SK-N-MC (cell line): Measurements from ENCODE around the gene RNF112.

ENCODE experiments used
- DNase-seq: peaks from one replicate; pipeline ENCODE4 v3.0.0-alpha.2; 2011; ENCODE audit warnings: low read depth, low spot score
- H3K27ac ChIP-seq: fragments of 200-600 bp; sonication (generic); 2 replicates; pipeline ENCODE4 v1.5.1; 2016; ENCODE audit warnings: mixed run types
- H3K36me3 ChIP-seq: fragments of 200-600 bp; sonication (generic); 2 replicates; pipeline ENCODE4 v1.6.1; 2017; ENCODE audit warnings: antibody characterized with exemption, low read length, mixed read lengths; ENCODE audit not compliant: insufficient read depth
- H3K4me3 ChIP-seq: fragments of 200-600 bp; sonication (generic); 2 replicates; pipeline ENCODE4 v1.5.1; 2016
- H3K9ac ChIP-seq: fragments of 200-600 bp; sonication (generic); 2 replicates; pipeline ENCODE4 v1.8.0; 2017; ENCODE audit warnings: mixed run types, mixed read lengths; ENCODE audit not compliant: insufficient read length
- H3K9me3 ChIP-seq: fragments of 200-600 bp; sonication (generic); 2 replicates; pipeline ENCODE4 v1.6.1; 2017; ENCODE audit warnings: low read depth, mild to moderate bottlenecking, antibody characterized with exemption, low read length, moderate library complexity, mixed read lengths
- EZH2 ChIP-seq: fragments of 200-600 bp; sonication (generic); IDR thresholded peaks from one replicate; pipeline ENCODE4 v1.6.1; 2017; ENCODE audit warnings: antibody characterized with exemption
- FOXP2 ChIP-seq: optimal IDR thresholded peaks from 2 replicates; pipeline ENCODE3; 2011; ENCODE audit warnings: mild to moderate bottlenecking, moderate library complexity; ENCODE audit not compliant: insufficient read depth; ENCODE audit errors: extremely low read length, control extremely low read depth
- POLR2AphosphoS5 ChIP-seq: IDR thresholded peaks from 2 replicates; pipeline ENCODE4 v1.6.1; 2012; ENCODE audit warnings: mild to moderate bottlenecking, low read depth, low read length, borderline replicate concordance

Gene RNF112

DNA sequence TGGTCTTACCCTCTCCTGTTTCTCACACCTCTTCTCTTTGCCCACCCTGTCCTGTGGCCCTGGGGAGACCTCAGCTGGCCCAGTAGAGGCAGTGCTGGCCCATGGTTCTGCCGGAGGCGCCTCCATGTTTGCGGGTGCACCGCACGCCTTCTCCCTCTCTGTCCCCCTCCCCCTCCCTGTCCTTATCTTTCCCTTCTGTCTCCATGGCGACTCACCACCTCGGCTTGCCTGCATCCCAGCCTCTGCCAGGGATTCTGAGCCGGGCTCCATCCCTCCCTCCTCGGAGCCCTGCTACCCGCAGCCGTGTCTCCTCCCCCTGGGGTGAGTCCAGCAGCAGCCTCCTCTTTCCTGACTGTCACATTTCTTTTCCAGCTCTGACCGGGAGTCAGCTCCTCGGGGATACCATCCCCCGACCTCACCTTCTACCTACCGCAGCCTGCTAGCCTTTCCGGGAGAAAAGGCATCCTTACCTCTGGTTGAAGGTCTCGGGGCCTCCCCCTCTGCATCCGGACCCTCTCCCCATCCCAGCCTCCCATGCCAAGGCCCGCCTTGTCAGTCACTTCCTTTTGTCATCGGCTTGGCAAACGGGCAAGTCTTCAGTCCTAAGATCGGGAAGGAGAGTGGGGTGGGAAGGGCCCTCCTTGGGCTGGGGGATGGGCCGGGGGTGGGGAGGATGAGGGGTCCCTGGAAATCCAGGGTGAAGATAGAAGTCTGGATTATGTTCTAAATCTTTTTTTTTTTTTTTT lies at the start of gene RNF112:
Gene RNF112 (plus strand): TSS at position 358 of the 746 bp plus-strand sequence. CDS start 177 bp downstream, at position 535.
- TF ChIP-seq EZH2, result no peak
- TF ChIP-seq POLR2AphosphoS5, result no peak
- TF ChIP-seq FOXP2, result no peak
- DNase-seq, result no peak
- Histone ChIP-seq H3K9ac (no peak within 1 kb of the TSS), H3K36me3 (no peaks in the 10 kb centered on the region), H3K27ac (no peak within 1 kb of the TSS), H3K9me3 (no peaks in the 10 kb centered on the region), H3K4me3 (no peak within 1 kb of the TSS)

GRCh38 chr17:19361326-19361725 lies 49.7 kb upstream of the RNF112 start:
- Histone ChIP-seq H3K4me3 (no peak overlapping the region), H3K27ac (no peak overlapping the region), H3K36me3 (no peaks in the 10 kb centered on the region), H3K9ac (peak overlapping the region; percentile 76), H3K9me3 (no peaks in the 10 kb centered on the region)
- TF ChIP-seq FOXP2, result no peak
- DNase-seq, result no peak

GRCh38 chr17:19361944-19362276 lies 49.1 kb upstream of the RNF112 start:
- no peaks in the 10 kb centered on the region for H3K36me3 ChIP-seq
- H3K4me3 ChIP-seq, result peak overlapping the region; percentile 97
- H3K27ac ChIP-seq, result no peak overlapping the region
- DNase-seq, result no peak
- H3K9me3 ChIP-seq, result no peaks in the 10 kb centered on the region
- TF ChIP-seq EZH2 (no peak), FOXP2 (no peak), POLR2AphosphoS5 (no peak)
- peak overlapping the region; percentile 76 for H3K9ac ChIP-seq

DNA sequence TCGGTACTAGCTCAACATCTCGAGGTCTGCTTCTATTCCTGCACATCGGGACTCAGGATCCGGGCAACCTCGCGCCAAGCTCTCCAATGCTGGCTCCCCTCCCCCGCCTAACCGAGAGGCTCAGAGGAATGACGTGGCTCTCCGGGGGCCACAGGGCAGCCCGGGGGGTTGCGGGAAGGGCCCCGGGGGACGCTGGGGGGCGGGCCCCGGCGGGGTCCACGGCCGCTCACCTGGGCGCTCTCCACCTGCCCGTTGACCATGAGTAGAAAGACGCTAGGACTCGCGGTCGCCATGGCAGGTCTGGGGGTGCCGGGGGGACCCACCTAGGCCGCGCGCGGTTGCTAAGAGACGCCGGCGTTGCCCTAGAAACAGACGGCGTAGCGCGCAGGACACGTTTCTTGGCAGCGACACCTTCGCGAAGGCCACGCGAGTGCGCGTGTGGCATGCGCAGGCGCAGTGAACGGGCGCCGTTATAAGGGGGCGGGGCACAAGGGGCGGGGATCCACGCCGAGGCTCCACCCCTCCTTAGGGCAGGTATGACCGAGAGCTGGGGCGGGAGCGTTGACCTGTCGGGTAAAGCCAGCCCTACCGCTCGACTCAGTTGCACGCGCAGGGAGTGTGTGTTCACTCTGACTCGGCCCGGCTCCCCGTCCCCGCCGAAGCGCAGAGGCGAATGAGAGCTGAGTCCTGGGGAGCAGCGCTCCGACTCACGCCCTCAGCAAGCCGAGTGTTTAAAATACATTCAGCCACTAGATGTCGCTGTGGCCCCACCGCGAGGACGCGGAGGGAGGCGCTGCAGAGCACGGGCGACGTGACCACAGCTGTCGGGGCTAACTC lies 48.5 kb upstream of the RNF112 start, which contains the start of gene B9D1:
Gene B9D1 (minus strand): TSS at position 447 of the 837 bp plus-strand sequence. CDS start 154 bp downstream, at position 293.
- Histone ChIP-seq H3K36me3 (no peaks in the 10 kb centered on the region), H3K27ac (no peak within 1 kb of the TSS), H3K9ac (peak within 1 kb of the TSS; percentile 76), H3K4me3 (peak within 1 kb of the TSS; percentile 97), H3K9me3 (no peaks in the 10 kb centered on the region)
- TF ChIP-seq POLR2AphosphoS5, result peak; percentile 16; the same call in 1 of the 2 replicates
- no peak for TF ChIP-seq FOXP2
- peak; percentile 28 for DNase-seq

- TF ChIP-seq FOXP2 (no peak), POLR2AphosphoS5 (no peak), EZH2 (no peak)
- Histone ChIP-seq H3K9me3 (no peaks in the 10 kb centered on the region), H3K36me3 (no peaks in the 10 kb centered on the region), H3K9ac (no peak overlapping the region), H3K27ac (no peak overlapping the region), H3K4me3 (peak overlapping the region; percentile 97)
- DNase-seq, result no peak
These were observed 48.0 kb upstream of the RNF112 start for GRCh38 chr17:19363114-19363438.

- no peak overlapping the region for H3K27ac ChIP-seq
- H3K9me3 ChIP-seq, result no peaks in the 10 kb centered on the region
- H3K9ac ChIP-seq, result no peak overlapping the region
- DNase-seq, result no peak
- peak overlapping the region; percentile 97 for H3K4me3 ChIP-seq
- no peak for TF ChIP-seq EZH2
- no peak for TF ChIP-seq POLR2AphosphoS5
- TF ChIP-seq FOXP2, result no peak
- H3K36me3 ChIP-seq, result no peaks in the 10 kb centered on the region
These were observed 47.5 kb upstream of the RNF112 start for GRCh38 chr17:19363460-19364035.

DNA sequence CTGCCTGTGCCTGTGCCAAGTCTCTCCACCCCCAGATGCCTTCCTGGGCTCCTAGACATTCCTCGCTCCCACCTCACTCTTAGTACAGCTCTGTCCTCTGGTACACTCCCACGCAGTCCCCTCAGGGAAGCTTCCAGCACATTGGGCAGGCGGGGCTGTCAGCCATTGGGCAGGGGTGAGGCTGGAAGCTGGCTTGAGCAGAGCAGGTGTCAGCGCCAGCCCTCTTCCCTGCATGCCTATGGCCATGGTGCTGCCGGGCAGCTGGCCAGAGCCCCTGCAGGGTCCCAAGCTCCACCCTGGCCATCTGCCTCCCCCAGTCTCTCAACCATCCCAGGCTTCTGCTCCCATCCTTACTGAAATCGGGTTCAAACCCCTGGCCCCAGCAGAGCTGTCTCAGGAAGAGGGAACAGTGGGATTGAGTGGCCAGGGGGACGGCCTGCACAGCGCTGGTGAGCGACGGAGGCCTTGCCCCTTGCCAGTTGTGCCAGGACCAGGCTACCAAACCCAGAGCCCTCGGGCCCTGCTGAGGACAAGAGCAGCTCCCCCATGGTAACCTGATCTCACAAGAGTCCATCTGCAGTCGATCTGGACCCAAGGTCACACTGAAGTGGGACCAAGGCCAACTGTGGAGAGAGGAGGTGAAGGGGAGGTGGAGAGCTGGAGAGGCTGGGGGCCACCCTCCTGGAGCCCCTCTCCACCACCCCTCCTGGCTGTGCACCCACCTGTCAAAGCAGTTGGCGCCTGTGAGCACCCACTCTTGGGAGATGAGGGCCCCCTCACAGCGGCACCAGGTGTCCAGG lies 46.1 kb upstream of the RNF112 start:
- no peak for TF ChIP-seq POLR2AphosphoS5
- TF ChIP-seq EZH2, result no peak
- no peak for TF ChIP-seq FOXP2
- H3K9ac ChIP-seq, result no peak overlapping the region
- no peak for DNase-seq
- no peaks in the 10 kb centered on the region for H3K36me3 ChIP-seq
- no peak overlapping the region for H3K4me3 ChIP-seq
- no peak overlapping the region for H3K27ac ChIP-seq
- H3K9me3 ChIP-seq, result no peaks in the 10 kb centered on the region

- Histone ChIP-seq H3K4me3 (no peak overlapping the region), H3K27ac (no peak overlapping the region)
- TF ChIP-seq FOXP2, result no peak
- TF ChIP-seq EZH2, result no peak
- no peak for TF ChIP-seq POLR2AphosphoS5
These were observed 45.6 kb upstream of the RNF112 start for GRCh38 chr17:19365499-19365817.

More at GRCh38 chr17:19365499-19365817, 45.6 kb upstream of the RNF112 start:
- Histone ChIP-seq H3K36me3 (no peaks in the 10 kb centered on the region), H3K9ac (no peak overlapping the region), H3K9me3 (no peaks in the 10 kb centered on the region)
- no peak for DNase-seq
